Muscle of back (tissue), 11 donors: ENCODE measurements around the gene RPS28. TPM values are rescaled to one million over a fixed set of nuclear protein-coding genes. Genes with fewer than 3 reads are reported as not detected.
"Not testable (repeated sequence)": the region's sequence is repeated elsewhere in the genome, so short reads cannot be mapped to it uniquely, and the experiment has no call there.

Experiments used
- DNase-seq, 3 donors: peaks; one replicate each; pipeline versions ENCODE4 v3.0.0 to v3.0.0-alpha.2; 2013
- polyA plus RNA-seq, 10 donors: library from polyadenylated mRNA; unstranded; fragments of 120-200 nt; gene quantifications; one replicate each; pipeline ENCODE4 v1.2.1, GENCODE V29; 2013; ENCODE audit not compliant: insufficient read length in 10 of 10

RPS28 gene
- polyA plus RNA-seq, 10 donors: 460 to 776 (median 571) TPM

GRCh38 chr19:8316351-8317125, 4.8 kb upstream of the RPS28 start:
- no peak for DNase-seq

DNA sequence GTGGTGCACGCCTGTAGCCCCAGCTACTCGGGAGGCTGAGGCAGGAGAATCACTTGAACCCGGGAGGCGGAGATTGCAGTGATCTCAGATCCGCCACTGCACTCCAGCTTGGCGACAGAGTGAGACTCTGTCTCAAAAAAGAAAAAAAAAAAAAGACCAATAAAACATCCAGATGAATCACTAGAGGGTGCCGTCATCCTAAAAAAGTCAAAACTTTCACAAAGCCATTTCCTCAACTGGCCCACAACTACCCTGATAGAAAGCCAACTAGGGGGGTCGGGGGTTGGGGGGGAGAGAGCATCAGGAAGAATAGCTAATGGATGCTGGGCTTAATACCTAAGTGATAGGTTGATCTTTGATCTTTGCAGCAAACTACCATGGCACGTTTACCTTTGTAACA, 2.5 kb upstream of the RPS28 start:
- DNase-seq: not testable (repeated sequence)

DNA sequence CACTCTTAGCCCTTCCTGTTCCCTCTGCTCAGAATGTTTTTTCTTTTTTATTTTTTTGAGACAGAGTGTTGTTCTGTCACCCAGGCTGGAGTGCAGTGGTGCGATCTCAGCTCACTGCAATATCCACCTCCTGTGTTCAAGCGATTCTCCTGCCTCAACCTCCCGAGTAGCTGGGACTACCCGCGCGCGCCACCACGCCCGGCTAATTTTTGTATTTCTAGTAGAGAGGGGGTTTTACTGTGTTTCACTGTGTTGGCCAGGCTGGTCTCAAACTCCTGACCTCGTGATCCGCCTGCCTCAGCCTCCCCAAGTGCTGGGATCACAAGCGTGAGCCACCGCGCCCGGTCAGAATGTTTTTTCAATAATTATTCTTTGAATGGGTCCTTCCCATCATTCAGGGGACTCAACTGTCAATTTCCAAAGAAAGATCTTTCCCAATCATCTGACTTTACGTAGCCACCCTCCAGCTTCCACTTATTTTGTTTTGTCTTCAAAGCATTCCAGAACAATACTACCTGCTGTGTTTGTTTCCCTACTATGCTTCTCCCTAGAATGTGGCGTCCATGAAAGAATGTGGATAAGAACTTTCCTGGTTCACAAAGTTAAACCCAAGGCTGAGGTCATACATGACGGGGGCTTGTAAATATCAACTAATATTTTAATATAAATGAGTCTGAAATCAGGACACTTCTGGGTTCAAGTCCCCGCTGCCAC, 1.3 kb upstream of the RPS28 start:
- DNase-seq: no peak

DNA sequence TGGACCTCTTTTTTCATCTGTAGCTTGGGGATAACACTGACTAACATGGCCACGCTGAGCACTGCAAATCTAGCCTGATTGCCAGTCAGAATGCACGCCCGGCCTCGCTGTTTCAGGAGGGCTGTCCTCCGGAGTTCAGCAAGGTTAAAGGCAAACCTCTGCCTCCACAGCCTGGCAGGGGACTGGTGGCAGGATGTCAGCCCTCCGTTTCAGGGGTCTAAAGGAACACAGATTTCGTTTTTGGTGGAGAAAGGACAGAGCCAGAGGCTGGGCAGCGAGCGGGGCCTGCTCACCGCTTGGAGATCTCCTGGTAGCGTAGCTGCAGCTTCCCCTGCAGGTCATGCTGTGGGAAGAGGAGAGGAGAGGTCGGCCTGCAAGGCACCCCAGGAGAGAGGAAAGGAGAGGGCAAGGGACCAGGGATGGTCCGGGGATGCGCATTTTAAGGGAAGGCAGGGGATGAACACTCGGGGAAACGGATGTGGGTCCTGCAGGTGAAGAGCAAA, 681 bp upstream of the RPS28 start:
- DNase-seq: no peak

- peak in 1 of 3 donors; percentile 54 for DNase-seq
Observed at GRCh38 chr19:8321986-8322637, 816 bp downstream of the RPS28 start.

DNA sequence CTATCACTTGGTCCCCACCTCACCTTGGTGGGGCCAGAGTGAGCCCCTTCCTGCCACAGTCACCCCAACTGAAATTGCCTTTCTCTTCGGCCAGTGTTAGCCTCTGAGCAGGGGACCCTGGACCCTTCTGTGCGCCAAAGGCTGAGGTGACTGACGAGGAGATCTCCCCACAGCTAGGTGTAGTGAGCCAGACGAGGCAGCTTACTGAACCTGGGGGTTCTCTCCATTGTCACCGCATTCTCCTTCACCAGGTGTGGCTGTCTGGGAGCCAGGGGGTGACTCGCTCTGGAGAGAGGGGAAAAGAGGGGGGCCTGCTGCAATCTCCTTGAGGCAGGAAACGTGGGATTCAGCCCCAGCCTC, 1.3 kb downstream of the RPS28 start:
- no peak for DNase-seq

GRCh38 chr19:8323781-8324185, 2.5 kb downstream of the RPS28 start:
- DNase-seq: no peak

DNA sequence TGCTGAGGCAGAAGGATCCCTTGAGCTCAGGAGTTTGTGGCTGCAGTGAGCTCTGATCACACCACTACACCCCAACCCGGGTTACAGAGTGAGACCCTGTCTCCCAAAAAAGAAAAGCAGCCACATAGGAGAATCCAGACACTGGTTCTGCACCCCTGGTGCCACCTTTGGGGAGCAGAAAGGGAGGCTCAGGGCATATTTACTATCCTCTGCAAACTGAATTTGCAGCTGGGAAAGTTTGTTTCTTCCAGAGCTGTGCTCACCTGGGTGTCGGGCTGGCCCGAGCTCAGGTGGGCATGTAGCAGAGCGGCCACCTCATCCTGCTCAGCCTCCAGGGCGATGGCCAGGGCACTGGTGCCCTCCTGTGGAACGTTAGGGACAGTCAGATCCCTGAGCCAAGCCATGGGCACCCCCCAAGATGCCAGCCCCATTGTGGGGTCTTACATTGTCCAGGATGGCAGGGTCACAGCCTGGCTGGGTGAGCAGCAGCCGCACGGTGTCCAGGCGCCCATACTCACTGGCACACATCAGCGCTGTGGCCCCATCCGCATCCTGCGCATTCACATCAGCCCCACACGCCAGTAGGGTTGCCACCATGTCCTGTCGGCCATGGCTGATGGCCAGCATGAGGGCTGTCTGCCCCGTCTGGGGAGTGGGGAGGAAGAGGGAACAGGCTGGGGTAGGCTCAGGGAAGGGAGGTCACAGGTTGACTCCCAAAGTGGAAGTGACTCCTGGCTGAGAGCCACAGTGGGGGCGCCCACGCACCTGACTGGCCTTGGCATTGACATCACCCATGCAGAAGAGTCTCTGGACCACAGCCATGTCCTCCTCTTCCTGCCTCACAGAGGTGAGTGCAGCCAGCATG, 3.1 kb downstream of the RPS28 start:
- no peak for DNase-seq

DNA sequence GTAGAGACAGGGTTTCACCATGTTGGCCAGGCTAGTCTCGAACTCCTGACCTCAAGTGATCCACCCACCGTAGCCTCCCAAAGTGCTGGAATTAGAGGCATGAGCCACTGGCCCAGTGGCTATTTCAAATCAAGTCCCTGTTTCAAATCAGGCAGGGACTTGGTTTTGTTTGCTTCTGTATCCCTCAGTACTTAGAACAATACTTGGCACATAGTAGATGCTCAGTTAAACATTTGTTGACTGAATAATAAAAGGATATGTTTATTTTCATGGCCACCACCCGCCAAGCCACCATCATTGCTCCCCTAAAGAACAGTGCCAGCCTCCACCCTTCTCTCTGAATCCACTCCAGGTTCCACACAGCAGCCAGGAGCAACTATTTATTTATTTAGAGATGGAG, 4.2 kb downstream of the RPS28 start:
- no peak for DNase-seq

GRCh38 chr19:8329996-8330395, 8.7 kb downstream of the RPS28 start:
- DNase-seq: no peak

DNA sequence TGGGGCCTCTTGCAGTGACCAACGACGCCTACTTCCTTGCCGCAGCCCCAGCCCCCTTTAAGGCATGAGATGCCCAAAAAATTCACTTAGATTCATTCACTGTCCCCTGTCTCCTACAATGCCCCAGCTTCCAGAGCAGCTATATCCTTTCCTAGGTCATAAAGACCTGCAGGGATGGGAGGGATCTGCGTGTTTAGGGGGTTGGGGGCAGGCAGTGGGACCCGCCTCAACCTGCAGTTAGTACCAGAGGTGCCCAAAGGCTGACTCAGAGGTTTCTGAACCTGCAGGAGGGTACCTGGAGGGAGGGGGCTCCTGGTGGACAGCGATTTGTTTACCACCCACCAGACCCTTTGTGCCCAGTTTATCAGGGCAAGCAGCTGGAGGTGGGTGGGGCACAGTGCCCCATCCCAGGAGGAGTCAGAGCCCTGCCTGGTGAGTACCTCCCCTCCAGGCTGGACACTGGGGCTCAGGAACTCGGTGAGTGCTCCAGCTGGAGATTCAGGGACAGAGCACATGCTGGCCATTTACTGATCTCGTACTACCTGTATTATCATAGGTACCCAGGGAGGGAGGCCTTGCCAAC, 10.1 kb downstream of the RPS28 start:
- DNase-seq: no peak

DNA sequence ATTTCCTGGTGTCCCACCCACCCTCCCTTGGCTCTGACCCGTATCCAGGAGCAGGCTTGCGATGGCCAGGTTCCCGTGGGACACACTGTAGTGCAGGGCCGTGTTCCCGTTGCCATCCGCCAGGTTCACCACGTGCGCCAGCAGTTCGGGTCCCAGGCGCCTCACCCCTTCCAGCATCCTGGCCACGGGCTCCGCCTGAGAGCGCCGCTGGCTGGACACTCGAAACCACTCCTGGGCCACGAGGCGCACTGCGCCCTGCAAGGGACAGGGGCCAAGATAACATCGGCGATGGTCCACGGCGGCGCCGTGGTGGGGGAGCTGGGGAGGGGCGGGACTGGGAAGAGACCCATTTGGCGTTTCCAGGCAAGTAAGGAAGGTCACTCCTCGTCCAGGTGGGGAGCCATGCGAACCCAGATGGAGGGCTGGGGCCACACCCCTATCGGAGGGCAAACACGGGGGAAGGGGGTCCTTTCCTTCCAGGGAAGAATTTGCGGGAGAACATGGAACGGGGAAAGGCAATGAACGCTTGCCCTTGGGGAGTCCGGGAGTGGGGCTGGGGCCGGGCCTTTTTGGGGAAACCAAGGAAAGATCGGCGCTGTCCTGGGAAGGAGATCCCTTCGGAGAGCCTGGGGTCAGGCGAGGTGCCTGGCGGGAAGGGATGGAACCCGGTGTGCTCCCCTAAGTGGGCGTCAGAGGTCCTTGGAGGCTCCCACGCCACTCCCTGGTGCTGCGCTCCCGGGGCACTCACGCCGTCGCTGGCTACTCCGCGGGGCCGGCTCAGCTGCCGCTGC, 11.9 kb downstream of the RPS28 start:
- DNase-seq: no peak

DNA sequence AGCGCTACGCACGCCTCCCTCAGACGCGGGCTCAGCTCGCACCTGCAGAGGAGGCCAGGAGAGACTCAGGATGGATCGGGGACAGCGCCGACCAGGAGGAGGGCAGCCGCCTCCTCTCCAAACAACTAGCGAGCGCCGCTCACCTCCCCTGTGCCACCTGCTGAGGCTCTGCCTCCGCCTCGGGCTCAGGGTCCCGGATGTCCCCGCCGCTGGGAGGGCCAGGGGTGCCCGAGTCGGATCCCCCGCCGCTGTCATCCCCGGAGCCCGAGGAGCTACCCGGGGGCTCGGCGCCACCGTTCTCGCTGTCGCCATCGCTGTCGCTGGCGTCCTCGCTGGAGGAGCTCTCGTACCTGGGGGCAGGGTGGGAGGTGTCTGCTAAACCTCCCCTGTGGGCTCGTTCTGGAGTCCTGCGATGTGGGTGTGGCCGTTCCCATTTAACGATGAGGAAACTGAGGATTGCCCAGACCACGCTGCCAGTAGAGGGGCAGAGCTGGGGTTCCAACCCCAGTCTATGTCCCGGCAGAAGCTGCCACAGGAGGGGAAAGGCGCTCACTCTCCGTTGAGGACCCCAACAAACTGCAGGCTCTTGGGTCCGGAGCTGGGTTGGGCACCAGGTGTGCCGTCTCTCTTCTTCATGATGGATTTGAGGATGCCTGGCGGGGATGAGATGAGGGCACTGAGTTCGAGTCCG, 12.6 kb downstream of the RPS28 start:
- DNase-seq: no peak

- peak; percentile 49 to 83 (median 83) for DNase-seq
Observed at GRCh38 chr19:8334458-8335342, 13.4 kb downstream of the RPS28 start.

GRCh38 chr19:8335343-8336071, 14.2 kb downstream of the RPS28 start:
- no peak for DNase-seq

DNA sequence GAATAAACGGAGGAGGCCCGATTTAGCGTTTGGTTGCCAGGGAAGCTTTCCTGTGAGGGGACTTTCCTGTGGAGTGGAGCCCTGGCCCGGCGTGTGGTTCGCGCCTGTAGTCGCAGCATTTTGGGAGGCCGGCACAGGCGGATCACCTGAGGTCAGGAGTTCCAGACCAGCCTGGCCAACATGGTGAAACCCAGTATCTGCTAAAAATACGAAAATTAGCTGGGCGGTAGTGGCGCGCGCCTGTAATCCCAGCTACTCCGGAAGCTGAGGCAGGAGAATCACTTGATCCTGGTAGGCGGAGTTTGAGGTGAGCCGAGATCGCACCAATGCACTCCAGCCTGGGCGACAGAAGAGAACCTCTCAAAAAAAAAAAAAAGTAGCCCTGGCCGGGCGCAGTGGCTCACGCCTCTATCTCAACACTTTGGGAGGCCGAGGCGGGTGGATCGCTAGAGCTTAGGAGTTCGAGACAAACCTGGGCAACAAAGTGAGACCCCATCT, 14.8 kb downstream of the RPS28 start:
- DNase-seq: no peak

DNA sequence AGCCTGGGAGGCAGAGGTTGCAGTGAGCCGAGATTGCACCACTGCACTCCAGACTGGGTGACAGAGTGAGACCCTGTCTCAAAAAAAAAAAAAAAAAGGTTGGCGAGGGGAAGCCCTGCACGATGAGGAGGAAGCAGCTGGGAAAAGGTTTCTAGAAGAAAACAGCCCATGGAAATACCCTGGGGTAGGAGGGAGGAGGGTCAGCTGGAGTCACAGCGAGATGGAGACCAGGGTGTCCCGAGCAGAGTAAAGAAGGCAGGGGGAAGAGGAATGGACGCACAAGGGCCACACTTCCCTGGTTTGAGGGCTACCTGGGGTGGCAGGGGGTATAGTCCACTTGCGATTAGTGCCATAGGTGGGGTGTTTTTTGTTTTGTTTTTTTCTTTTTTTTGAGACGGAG, 15.4 kb downstream of the RPS28 start:
- DNase-seq: no peak

GRCh38 chr19:8337728-8338127, 16.4 kb downstream of the RPS28 start:
- no peak for DNase-seq
